GM12892 (cell line): ENCODE data around the gene FRY.

Experiments used
- POLR2A ChIP-seq: IDR thresholded peaks from 2 replicates; pipeline ENCODE4 v1.6.1; 2011; ENCODE audit warnings: low read depth, low read length, control low read depth
- POLR2AphosphoS5 ChIP-seq: IDR thresholded peaks from 2 replicates; pipeline ENCODE4 v1.6.1; 2011; ENCODE audit warnings: low read depth, low read length, control low read depth

GRCh38 chr13:32323912-32324311, 292.3 kb downstream of the FRY start:
- TF ChIP-seq POLR2AphosphoS5 = no peak
- no peak for TF ChIP-seq POLR2A
